LNCAP (cell line): Measurements from ENCODE around the gene TMEM212.

ENCODE experiments used
- CTCF ChIP-seq: fragments of 450-650 bp; IDR thresholded peaks from 2 replicates; pipeline ENCODE4 v1.5.1; 2017; ENCODE audit warnings: mild to moderate bottlenecking

Gene TMEM212

DNA sequence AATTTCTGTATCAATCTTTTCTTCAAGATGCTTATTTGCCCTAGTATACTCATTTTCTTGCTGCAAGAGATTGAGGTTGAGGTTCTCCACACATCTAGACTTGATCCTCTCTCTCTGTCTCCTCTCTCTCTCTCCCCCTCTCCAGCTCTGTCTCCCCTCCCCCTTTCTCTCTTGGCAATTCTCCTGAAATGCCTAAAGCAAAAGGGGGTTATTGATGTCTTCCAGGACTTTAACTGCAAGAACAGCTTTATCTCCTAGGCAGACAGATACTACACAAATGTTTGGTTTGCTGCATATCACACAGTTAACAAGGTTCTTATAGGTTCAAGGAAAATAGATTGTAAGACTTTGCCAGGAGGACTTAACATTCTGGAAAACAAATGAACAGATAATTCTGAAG, 52.1 kb downstream of the TMEM212 start:
- no peak for TF ChIP-seq CTCF

GRCh38 chr3:171895900-171896299, 52.8 kb downstream of the TMEM212 start:
- no peak for TF ChIP-seq CTCF

DNA sequence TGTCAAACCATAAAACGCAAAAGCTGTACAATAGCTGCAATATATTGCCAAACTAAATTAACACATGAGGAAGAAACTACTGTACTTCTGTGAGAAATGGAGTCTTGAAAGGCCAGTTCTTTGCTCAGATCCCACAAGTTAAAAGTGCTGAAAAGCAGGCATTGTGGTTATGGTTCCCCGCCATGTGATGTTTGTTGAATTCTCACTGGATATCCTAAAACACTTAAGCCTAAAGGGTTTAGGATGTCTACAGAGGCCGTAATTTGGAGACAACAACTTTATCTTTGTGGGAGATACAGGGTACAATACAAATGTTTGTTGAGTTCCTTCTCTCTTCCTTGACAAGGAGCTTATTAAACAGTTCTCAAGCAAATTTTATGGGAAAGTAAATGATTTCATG, 53.2 kb downstream of the TMEM212 start:
- no peak for TF ChIP-seq CTCF

DNA sequence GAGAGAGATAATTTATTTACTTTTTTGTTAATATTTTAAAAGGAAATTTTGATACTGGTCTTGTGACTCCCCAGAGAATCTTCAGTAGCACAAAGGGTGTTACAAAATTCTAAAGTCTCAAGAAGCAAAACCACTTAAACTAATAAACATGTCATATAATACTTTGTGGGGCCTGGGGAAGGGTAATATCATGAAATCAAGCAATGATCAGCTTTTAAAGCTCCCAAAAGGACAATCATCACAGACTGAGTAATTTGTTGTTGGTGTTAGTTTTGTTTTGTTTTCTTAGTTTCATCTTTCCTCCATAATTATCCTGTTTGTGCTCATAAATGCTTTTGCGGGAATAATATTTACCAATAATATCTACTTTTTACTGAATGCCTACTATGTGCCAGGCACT, 55.0 kb downstream of the TMEM212 start:
- no peak for TF ChIP-seq CTCF

DNA sequence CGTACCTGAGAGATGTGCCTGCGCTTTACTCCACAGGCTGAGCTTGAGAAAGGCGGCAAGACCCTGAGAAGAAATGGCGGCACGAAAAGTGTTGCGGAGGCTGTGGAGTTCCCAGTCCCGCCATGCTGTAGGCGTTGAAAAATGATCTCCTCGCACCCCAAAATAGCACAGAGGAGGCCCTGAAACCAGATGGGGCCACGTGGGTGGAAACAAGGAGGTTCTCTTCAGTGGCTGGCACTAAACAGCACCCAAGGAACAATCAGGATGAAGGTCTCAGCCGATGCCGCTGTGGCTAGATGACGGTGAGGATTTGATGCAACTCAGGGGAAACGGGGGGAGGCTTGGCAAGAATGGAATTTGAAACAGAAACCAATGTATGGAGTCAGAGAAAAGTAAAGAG, 57.3 kb downstream of the TMEM212 start:
- no peak for TF ChIP-seq CTCF

DNA sequence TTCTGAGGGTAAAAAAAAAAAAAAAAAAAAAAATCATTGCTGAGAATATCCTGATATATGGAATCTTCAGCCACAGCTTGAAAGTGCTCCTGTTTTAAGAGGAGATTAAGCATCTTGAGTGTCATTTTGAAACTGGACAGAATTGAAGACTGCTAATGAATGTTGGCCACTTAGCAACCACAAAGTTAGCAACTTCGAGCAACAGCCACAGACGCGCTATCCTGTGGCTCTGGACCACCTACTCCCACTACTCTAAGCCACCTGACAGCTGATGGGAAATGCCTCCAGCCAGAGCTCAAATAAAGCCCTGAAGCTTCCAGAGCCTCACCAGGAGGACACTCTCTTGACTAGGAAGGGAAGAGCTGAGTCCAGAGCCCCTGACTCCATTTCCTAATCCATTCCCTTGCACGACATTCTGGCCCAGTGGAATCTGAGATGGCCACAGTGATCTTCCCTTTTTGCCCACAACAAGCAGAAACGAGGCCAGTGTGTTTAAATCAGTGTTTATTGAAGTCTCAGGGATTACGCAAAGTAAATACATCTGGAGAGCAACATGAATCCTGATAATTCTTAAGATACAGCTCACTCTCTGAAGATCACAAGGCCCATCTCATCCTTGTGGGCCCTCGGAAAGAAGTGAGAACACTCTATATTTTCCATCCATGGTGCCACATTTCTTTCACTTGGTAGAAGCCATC, 58.6 kb downstream of the TMEM212 start:
- no peak for TF ChIP-seq CTCF

DNA sequence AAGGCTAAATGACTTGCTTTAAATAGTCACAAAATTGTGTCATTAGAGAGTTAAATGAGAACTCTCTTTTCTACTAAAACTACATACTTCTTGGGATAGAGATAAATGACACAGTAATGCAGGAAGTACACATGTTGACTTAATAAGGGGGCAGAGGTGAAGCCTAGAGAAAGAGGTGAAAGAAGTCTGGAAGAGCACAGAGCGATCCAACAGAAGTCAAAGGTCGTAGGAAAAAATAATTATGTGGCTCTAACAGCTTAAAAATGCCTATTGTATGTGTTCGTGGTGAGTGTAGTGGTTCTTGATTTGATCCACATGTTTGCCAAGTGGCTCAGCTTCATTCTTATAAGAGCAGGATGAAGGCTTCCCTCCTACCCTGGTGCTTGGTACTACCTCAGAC, 61.7 kb downstream of the TMEM212 start:
- TF ChIP-seq CTCF: no peak
